GM23338 (cell line): ENCODE measurements around the gene HNRNPR. TPM values are rescaled to one million over a fixed set of nuclear protein-coding genes. Genes with fewer than 3 reads are reported as not detected.

Source experiments
- ATAC-seq: fragments of 200-7000 bp; cut with Tn5 transposase; 3 replicates; pipeline ENCODE4 v1.9.1; 2020
- DNase-seq: peaks from one replicate; pipeline ENCODE4 v3.0.0-alpha.2; 2015; ENCODE audit warnings: low spot score
- H2AFZ ChIP-seq: fragments of 200-600 bp; sonication (generic); 2 replicates; pipeline ENCODE4 v1.8.0; 2016; ENCODE audit warnings: antibody characterized with exemption, mild to moderate bottlenecking, moderate library complexity
- H3F3A ChIP-seq: fragments of 200-600 bp; sonication (generic); replicated peaks from 2 replicates; pipeline ENCODE4 v1.8.0; 2017; ENCODE audit warnings: antibody characterized with exemption, mixed run types, low read depth
- H3K27ac ChIP-seq: fragments of 200-600 bp; sonication (generic); 2 replicates; pipeline ENCODE4 v1.6.1; 2016; ENCODE audit warnings: low read depth
- H3K27me3 ChIP-seq: fragments of 200-600 bp; sonication (generic); 2 replicates; pipeline ENCODE4 v1.8.0; 2016; ENCODE audit warnings: mild to moderate bottlenecking, mixed run types, moderate library complexity; ENCODE audit not compliant: insufficient read depth
- H3K36me3 ChIP-seq: fragments of 200-600 bp; sonication (generic); 2 replicates; pipeline ENCODE4 v1.8.0; 2016; ENCODE audit warnings: mild to moderate bottlenecking; ENCODE audit not compliant: insufficient read depth
- H3K4me1 ChIP-seq: fragments of 200-600 bp; sonication (generic); 2 replicates; pipeline ENCODE4 v1.8.0; 2016; ENCODE audit warnings: mild to moderate bottlenecking, moderate library complexity; ENCODE audit not compliant: insufficient read depth
- H3K4me2 ChIP-seq: fragments of 200-600 bp; sonication (generic); 2 replicates; pipeline ENCODE4 v1.7.1; 2017; ENCODE audit warnings: mixed run types
- H3K4me3 ChIP-seq: fragments of 200-600 bp; sonication (generic); 2 replicates; pipeline ENCODE4 v1.6.1; 2016; ENCODE audit warnings: mixed run types
- H3K79me2 ChIP-seq: fragments of 200-600 bp; sonication (generic); replicated peaks from 2 replicates; pipeline ENCODE4 v1.8.0; 2017; ENCODE audit warnings: mild to moderate bottlenecking; ENCODE audit not compliant: insufficient read depth
- H3K9me2 ChIP-seq: fragments of 200-600 bp; sonication (generic); 2 replicates; pipeline ENCODE4 v1.8.0; 2017; ENCODE audit not compliant: insufficient read depth
- H4K20me1 ChIP-seq: fragments of 200-600 bp; sonication (generic); replicated peaks from 2 replicates; pipeline ENCODE4 v1.8.0; 2017; ENCODE audit warnings: mild to moderate bottlenecking; ENCODE audit not compliant: insufficient read depth
- H3K27ac Mint-ChIP-seq: 2 replicates; pipeline ENCODE4 v1.8.0; 2020; ENCODE audit warnings: inconsistent platforms, mild to moderate bottlenecking, moderate library complexity, mixed read lengths
- H3K27me3 Mint-ChIP-seq: 3 replicates; pipeline ENCODE4 v1.8.0; 2022; ENCODE audit warnings: low read depth, mild to moderate bottlenecking, moderate library complexity, mixed read lengths, inconsistent platforms; ENCODE audit not compliant: insufficient read depth, poor library complexity
- H3K36me3 Mint-ChIP-seq: 3 replicates; pipeline ENCODE4 v1.8.0; 2021; ENCODE audit warnings: low read depth, mild to moderate bottlenecking, inconsistent platforms, moderate library complexity, mixed read lengths
- H3K4me1 Mint-ChIP-seq: 3 replicates; pipeline ENCODE4 v1.8.0; 2020; ENCODE audit warnings: mild to moderate bottlenecking, inconsistent platforms, mixed read lengths
- H3K4me3 Mint-ChIP-seq: 3 replicates; pipeline ENCODE4 v1.8.0; 2021; ENCODE audit warnings: moderate library complexity, mild to moderate bottlenecking, inconsistent platforms, mixed read lengths
- H3K9me3 Mint-ChIP-seq: 3 replicates; pipeline ENCODE4 v1.8.0; 2020; ENCODE audit warnings: moderate library complexity, mild to moderate bottlenecking, inconsistent platforms, mixed read lengths
- CREB1 ChIP-seq: fragments of 250-450 bp; sonication (Bioruptor Pico); IDR thresholded peaks from 2 replicates; pipeline ENCODE4 v1.5.0; 2020; ENCODE audit warnings: low read depth, mild to moderate bottlenecking, moderate library complexity
- ETS1 ChIP-seq: IDR thresholded peaks from 2 replicates; pipeline ENCODE4 v1.6.1; 2016; ENCODE audit warnings: antibody characterized with exemption
- EZH2 ChIP-seq: fragments of 200-600 bp; sonication (generic); IDR thresholded peaks from one replicate; pipeline ENCODE4 v1.8.0; 2017; ENCODE audit warnings: antibody characterized with exemption, mild to moderate bottlenecking, low read depth; ENCODE audit not compliant: unreplicated experiment
- EZH2phosphoT487 ChIP-seq: fragments of 200-600 bp; sonication (generic); IDR thresholded peaks from one replicate; pipeline ENCODE4 v1.8.1; 2018; ENCODE audit warnings: antibody characterized with exemption; ENCODE audit not compliant: unreplicated experiment
- JUNB ChIP-seq: IDR thresholded peaks from one replicate; pipeline ENCODE4 v1.6.1; 2016; ENCODE audit warnings: antibody characterized with exemption; ENCODE audit not compliant: unreplicated experiment
- NANOG ChIP-seq: IDR thresholded peaks from 2 replicates; pipeline ENCODE4 v1.6.1; 2016; ENCODE audit warnings: antibody characterized with exemption, borderline replicate concordance
- POLR2AphosphoS5 ChIP-seq: IDR thresholded peaks from 2 replicates; pipeline ENCODE4 v1.6.1; 2016; ENCODE audit warnings: antibody characterized with exemption, low read depth
- STAT1 ChIP-seq: IDR thresholded peaks from one replicate; pipeline ENCODE4 v1.6.1; 2016; ENCODE audit warnings: antibody characterized with exemption; ENCODE audit not compliant: unreplicated experiment
- ZNF114 ChIP-seq: fragments of 250-450 bp; sonication (Bioruptor Pico); IDR thresholded peaks from 2 replicates; pipeline ENCODE4 v1.5.0; 2020; ENCODE audit warnings: mild to moderate bottlenecking, moderate library complexity
- ZNF331 ChIP-seq: fragments of 250-450 bp; sonication (Bioruptor Pico); IDR thresholded peaks from 2 replicates; pipeline ENCODE4 v1.5.0; 2020; ENCODE audit warnings: low read depth, mild to moderate bottlenecking, moderate library complexity
- polyA plus RNA-seq: library from polyadenylated mRNA; unstranded; fragments of >200 nt; fragmentation: Nextera tagmentation; extraction: Ambion mirVana; gene quantifications from 2 replicates; pipeline ENCODE4 v1.2.1, GENCODE V29; 2016
- total RNA-seq: library from RNA; depleted of rRNA; stranded (reverse); fragments of >200 nt; shearing (Covaris generic); gene quantifications from 2 replicates; pipeline ENCODE4 v1.2.3, GENCODE V29; 2014
- TF ChIP-seq, protein P1 (sequence below): IDR thresholded peaks from one replicate; pipeline ENCODE4 v1.6.1; 2018; ENCODE audit warnings: antibody characterized with exemption; ENCODE audit not compliant: unreplicated experiment
- TF ChIP-seq, protein P2 (sequence below): fragments of 250-450 bp; sonication (Bioruptor Pico); IDR thresholded peaks from 2 replicates; pipeline ENCODE4 v1.5.0; 2020; ENCODE audit warnings: mild to moderate bottlenecking, moderate library complexity
- TF ChIP-seq, protein P3 (sequence below), 2 experiments: fragments of 200-600 bp in 1 of 2; sonication (generic) in 1 of 2; conservative IDR thresholded peaks; 2 replicates each; pipeline versions ENCODE4 v1.5.1 to v1.6.1; 2016 to 2017; ENCODE audit warnings: antibody characterized with exemption in 2 of 2, low read depth in 2 of 2, mild to moderate bottlenecking in 2 of 2, moderate library complexity in 1 of 2

HNRNPR gene
- total and polyA plus RNA-seq, 2 experiments from 2014 or later, result 147 to 200 TPM

DNA sequence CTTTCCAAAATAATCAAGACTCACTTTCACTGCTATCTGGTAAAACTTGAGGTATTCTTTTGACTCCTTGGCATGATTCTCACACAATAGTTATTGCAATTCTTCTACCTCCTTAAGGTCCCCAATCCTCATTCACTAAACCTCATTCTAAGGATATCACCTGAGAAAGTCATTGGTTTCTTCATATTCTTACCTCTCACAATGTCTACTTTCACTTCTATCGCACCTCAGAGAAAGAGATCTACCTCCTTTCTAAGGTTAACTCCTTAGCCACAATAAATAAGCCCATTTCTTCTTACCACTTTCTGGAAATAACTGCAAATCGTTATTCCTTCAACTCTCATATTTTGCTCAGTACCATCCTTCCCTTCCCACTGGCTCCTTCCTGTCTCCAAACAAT lies 18.7 kb downstream of the HNRNPR start:
- H2AFZ ChIP-seq, result no peak overlapping the region
- no peaks in the 10 kb centered on the region for H3K4me1 ChIP-seq
- H3K4me3 Mint-ChIP-seq, result no peak overlapping the region
- no peaks in the 10 kb centered on the region for H3K9me2 ChIP-seq
- H3K4me3 ChIP-seq, result no peak overlapping the region
- TF ChIP-seq, protein P1, sequence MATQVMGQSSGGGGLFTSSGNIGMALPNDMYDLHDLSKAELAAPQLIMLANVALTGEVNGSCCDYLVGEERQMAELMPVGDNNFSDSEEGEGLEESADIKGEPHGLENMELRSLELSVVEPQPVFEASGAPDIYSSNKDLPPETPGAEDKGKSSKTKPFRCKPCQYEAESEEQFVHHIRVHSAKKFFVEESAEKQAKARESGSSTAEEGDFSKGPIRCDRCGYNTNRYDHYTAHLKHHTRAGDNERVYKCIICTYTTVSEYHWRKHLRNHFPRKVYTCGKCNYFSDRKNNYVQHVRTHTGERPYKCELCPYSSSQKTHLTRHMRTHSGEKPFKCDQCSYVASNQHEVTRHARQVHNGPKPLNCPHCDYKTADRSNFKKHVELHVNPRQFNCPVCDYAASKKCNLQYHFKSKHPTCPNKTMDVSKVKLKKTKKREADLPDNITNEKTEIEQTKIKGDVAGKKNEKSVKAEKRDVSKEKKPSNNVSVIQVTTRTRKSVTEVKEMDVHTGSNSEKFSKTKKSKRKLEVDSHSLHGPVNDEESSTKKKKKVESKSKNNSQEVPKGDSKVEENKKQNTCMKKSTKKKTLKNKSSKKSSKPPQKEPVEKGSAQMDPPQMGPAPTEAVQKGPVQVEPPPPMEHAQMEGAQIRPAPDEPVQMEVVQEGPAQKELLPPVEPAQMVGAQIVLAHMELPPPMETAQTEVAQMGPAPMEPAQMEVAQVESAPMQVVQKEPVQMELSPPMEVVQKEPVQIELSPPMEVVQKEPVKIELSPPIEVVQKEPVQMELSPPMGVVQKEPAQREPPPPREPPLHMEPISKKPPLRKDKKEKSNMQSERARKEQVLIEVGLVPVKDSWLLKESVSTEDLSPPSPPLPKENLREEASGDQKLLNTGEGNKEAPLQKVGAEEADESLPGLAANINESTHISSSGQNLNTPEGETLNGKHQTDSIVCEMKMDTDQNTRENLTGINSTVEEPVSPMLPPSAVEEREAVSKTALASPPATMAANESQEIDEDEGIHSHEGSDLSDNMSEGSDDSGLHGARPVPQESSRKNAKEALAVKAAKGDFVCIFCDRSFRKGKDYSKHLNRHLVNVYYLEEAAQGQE, result no peak
- TF ChIP-seq STAT1, result no peak
- no peak for TF ChIP-seq JUNB
- TF ChIP-seq NANOG, result no peak
- TF ChIP-seq CREB1 (CRISPR knock-in tag), result no peak
- TF ChIP-seq POLR2AphosphoS5, result no peak
- TF ChIP-seq ZNF114 (CRISPR knock-in tag), result no peak
- TF ChIP-seq, protein P2, sequence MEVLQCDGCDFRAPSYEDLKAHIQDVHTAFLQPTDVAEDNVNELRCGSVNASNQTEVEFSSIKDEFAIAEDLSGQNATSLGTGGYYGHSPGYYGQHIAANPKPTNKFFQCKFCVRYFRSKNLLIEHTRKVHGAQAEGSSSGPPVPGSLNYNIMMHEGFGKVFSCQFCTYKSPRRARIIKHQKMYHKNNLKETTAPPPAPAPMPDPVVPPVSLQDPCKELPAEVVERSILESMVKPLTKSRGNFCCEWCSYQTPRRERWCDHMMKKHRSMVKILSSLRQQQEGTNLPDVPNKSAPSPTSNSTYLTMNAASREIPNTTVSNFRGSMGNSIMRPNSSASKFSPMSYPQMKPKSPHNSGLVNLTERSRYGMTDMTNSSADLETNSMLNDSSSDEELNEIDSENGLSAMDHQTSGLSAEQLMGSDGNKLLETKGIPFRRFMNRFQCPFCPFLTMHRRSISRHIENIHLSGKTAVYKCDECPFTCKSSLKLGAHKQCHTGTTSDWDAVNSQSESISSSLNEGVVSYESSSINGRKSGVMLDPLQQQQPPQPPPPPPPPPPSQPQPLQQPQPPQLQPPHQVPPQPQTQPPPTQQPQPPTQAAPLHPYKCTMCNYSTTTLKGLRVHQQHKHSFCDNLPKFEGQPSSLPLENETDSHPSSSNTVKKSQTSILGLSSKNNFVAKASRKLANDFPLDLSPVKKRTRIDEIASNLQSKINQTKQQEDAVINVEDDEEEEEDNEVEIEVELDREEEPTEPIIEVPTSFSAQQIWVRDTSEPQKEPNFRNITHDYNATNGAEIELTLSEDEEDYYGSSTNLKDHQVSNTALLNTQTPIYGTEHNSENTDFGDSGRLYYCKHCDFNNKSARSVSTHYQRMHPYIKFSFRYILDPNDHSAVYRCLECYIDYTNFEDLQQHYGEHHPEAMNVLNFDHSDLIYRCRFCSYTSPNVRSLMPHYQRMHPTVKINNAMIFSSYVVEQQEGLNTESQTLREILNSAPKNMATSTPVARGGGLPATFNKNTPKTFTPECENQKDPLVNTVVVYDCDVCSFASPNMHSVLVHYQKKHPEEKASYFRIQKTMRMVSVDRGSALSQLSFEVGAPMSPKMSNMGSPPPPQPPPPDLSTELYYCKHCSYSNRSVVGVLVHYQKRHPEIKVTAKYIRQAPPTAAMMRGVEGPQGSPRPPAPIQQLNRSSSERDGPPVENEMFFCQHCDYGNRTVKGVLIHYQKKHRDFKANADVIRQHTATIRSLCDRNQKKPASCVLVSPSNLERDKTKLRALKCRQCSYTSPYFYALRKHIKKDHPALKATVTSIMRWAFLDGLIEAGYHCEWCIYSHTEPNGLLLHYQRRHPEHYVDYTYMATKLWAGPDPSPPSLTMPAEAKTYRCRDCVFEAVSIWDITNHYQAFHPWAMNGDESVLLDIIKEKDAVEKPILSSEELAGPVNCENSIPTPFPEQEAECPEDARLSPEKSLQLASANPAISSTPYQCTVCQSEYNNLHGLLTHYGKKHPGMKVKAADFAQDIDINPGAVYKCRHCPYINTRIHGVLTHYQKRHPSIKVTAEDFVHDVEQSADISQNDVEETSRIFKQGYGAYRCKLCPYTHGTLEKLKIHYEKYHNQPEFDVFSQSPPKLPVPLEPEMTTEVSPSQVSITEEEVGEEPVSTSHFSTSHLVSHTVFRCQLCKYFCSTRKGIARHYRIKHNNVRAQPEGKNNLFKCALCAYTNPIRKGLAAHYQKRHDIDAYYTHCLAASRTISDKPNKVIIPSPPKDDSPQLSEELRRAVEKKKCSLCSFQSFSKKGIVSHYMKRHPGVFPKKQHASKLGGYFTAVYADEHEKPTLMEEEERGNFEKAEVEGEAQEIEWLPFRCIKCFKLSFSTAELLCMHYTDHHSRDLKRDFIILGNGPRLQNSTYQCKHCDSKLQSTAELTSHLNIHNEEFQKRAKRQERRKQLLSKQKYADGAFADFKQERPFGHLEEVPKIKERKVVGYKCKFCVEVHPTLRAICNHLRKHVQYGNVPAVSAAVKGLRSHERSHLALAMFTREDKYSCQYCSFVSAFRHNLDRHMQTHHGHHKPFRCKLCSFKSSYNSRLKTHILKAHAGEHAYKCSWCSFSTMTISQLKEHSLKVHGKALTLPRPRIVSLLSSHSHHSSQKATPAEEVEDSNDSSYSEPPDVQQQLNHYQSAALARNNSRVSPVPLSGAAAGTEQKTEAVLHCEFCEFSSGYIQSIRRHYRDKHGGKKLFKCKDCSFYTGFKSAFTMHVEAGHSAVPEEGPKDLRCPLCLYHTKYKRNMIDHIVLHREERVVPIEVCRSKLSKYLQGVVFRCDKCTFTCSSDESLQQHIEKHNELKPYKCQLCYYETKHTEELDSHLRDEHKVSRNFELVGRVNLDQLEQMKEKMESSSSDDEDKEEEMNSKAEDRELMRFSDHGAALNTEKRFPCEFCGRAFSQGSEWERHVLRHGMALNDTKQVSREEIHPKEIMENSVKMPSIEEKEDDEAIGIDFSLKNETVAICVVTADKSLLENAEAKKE (CRISPR knock-in tag), result no peak
- TF ChIP-seq EZH2, result no peak
- TF ChIP-seq, protein P3, sequence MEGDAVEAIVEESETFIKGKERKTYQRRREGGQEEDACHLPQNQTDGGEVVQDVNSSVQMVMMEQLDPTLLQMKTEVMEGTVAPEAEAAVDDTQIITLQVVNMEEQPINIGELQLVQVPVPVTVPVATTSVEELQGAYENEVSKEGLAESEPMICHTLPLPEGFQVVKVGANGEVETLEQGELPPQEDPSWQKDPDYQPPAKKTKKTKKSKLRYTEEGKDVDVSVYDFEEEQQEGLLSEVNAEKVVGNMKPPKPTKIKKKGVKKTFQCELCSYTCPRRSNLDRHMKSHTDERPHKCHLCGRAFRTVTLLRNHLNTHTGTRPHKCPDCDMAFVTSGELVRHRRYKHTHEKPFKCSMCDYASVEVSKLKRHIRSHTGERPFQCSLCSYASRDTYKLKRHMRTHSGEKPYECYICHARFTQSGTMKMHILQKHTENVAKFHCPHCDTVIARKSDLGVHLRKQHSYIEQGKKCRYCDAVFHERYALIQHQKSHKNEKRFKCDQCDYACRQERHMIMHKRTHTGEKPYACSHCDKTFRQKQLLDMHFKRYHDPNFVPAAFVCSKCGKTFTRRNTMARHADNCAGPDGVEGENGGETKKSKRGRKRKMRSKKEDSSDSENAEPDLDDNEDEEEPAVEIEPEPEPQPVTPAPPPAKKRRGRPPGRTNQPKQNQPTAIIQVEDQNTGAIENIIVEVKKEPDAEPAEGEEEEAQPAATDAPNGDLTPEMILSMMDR (conservative IDR thresholded peaks at IDR 0.05; ENCODE audit: low read depth in 2 of 2), result no peak
- TF ChIP-seq ETS1, result no peak
- TF ChIP-seq EZH2phosphoT487, result no peak
- no peak for TF ChIP-seq ZNF331
- no peak overlapping the region for H3K4me2 ChIP-seq
- H3K9me3 Mint-ChIP-seq, result no peaks in the 10 kb centered on the region
- peaks cover 65% of the 10 kb centered on the region for H3K36me3 Mint-ChIP-seq
- no peak overlapping the region for H3K27ac Mint-ChIP-seq
- no peak for ATAC-seq
- H3K27ac ChIP-seq, result no peak overlapping the region
- peaks cover 80% of the 10 kb centered on the region for H3K79me2 ChIP-seq
- DNase-seq, result no peak
- H3K27me3 ChIP-seq, result no peaks in the 10 kb centered on the region
- H3K4me1 Mint-ChIP-seq, result no peaks in the 10 kb centered on the region
- peaks cover 62% of the 10 kb centered on the region for H4K20me1 ChIP-seq
- peaks cover 7% of the 10 kb centered on the region; the same call in 1 of the 2 replicates for H3F3A ChIP-seq
- no peaks in the 10 kb centered on the region for H3K27me3 Mint-ChIP-seq
- peaks cover 68% of the 10 kb centered on the region for H3K36me3 ChIP-seq
